G401.6 (cell line): ENCODE data around the gene PTPRJ.

ENCODE experiments used
- FAIRE-seq: peaks from 2 replicates; lab custom pipeline; 2012; peaks lifted over from hg19 to GRCh38; lab: Jason Lieb, UNC

Gene PTPRJ

GRCh38 chr11:47969401-47969800 is 11.0 kb upstream of the PTPRJ start:
- no peak for FAIRE-seq

- no peak for FAIRE-seq
These were observed 8.9 kb upstream of the PTPRJ start for GRCh38 chr11:47971501-47971900.

GRCh38 chr11:47973173-47973572 is 7.2 kb upstream of the PTPRJ start:
- FAIRE-seq = no peak

- no peak for FAIRE-seq
These were observed 3.4 kb upstream of the PTPRJ start for GRCh38 chr11:47976931-47977330.

- FAIRE-seq = no peak
These were observed 2.7 kb upstream of the PTPRJ start for GRCh38 chr11:47977623-47978022.

GRCh38 chr11:47979378-47980087 is 826 bp upstream of the PTPRJ start:
- no peak for FAIRE-seq

- FAIRE-seq = no peak
These were observed 705 bp downstream of the PTPRJ start for GRCh38 chr11:47980907-47981621.

- no peak for FAIRE-seq
These were observed 1.5 kb downstream of the PTPRJ start for GRCh38 chr11:47981667-47982404.

- no peak for FAIRE-seq
These were observed 2.3 kb downstream of the PTPRJ start for GRCh38 chr11:47982616-47983015.

GRCh38 chr11:47983464-47984397 is 3.4 kb downstream of the PTPRJ start:
- FAIRE-seq = no peak

- FAIRE-seq = no peak
These were observed 5.9 kb downstream of the PTPRJ start for GRCh38 chr11:47986219-47986618.

- no peak for FAIRE-seq
These were observed 6.4 kb downstream of the PTPRJ start for GRCh38 chr11:47986742-47987141.

GRCh38 chr11:47987310-47987709 is 7.0 kb downstream of the PTPRJ start:
- no peak for FAIRE-seq

- FAIRE-seq = no peak
These were observed 7.4 kb downstream of the PTPRJ start for GRCh38 chr11:47987781-47988180.

- FAIRE-seq = no peak
These were observed 9.4 kb downstream of the PTPRJ start for GRCh38 chr11:47989779-47990178.

GRCh38 chr11:47991266-47991830 is 11.0 kb downstream of the PTPRJ start:
- no peak for FAIRE-seq

GRCh38 chr11:47991894-47992293 is 11.5 kb downstream of the PTPRJ start:
- FAIRE-seq = no peak

GRCh38 chr11:47992959-47993820 is 12.8 kb downstream of the PTPRJ start:
- FAIRE-seq = no peak

- no peak for FAIRE-seq
These were observed 14.1 kb downstream of the PTPRJ start for GRCh38 chr11:47994417-47994816.

- no peak for FAIRE-seq
These were observed 15.0 kb downstream of the PTPRJ start for GRCh38 chr11:47995360-47995769.
